Measurements from ENCODE around the gene CHRNE.

The CHRNE gene

GRCh38 chr17:4903051-4903818, at the start of gene CHRNE:
Gene CHRNE (minus strand): TSS chr17:4903098. CDS start chr17:4903063, 35 bp downstream.
- Histone ChIP-seq H2AFZ (ENCODE audit: low read depth) (no peak within 1 kb of the TSS), H3K4me3 (IDR thresholded peaks at IDR 0.05; ENCODE audit: insufficient read depth, low read depth, low read length) (no peak within 1 kb of the TSS), H3K36me3 (ENCODE audit: insufficient read depth) (no peaks in the 10 kb centered on the region), H3K4me1 (ENCODE audit: low read depth, poor library complexity, severe bottlenecking) (peaks cover 4% of the 10 kb centered on the region), H4K20me1 (ENCODE audit: insufficient read depth) (no peaks in the 10 kb centered on the region), H3K4me2 (peak within 1 kb of the TSS; percentile 30; the same call in 1 of the 2 replicates), H3K27ac (no peak within 1 kb of the TSS), H3K27me3 (ENCODE audit: insufficient read depth, low read depth) (no peaks in the 10 kb centered on the region), H3K79me2 (ENCODE audit: insufficient read depth, low read depth) (no peaks in the 10 kb centered on the region), H3K9ac (no peak within 1 kb of the TSS)
- peak; percentile 64 for TF ChIP-seq CTCF (conservative IDR thresholded peaks at IDR 0.05; ENCODE audit: low read depth, low read length)

- no peak overlapping the region for H3K4me3 ChIP-seq (IDR thresholded peaks at IDR 0.05; ENCODE audit: insufficient read depth, low read depth, low read length)
- H3K27me3 ChIP-seq (ENCODE audit: insufficient read depth, low read depth): no peaks in the 10 kb centered on the region
- no peaks in the 10 kb centered on the region for H3K4me1 ChIP-seq (ENCODE audit: low read depth, poor library complexity, severe bottlenecking)
- H4K20me1 ChIP-seq (ENCODE audit: insufficient read depth): no peaks in the 10 kb centered on the region
- no peaks in the 10 kb centered on the region for H3K36me3 ChIP-seq (ENCODE audit: insufficient read depth)
- H2AFZ ChIP-seq (ENCODE audit: low read depth): no peak overlapping the region
- no peak overlapping the region; the same call in 1 of the 2 replicates for H3K9ac ChIP-seq
- peak overlapping the region; percentile 51 for H3K4me2 ChIP-seq
- no peak overlapping the region; the same call in 1 of the 2 replicates for H3K27ac ChIP-seq
- H3K79me2 ChIP-seq (ENCODE audit: insufficient read depth, low read depth): peaks cover 6% of the 10 kb centered on the region; the same call in 1 of the 2 replicates
- TF ChIP-seq CTCF (conservative IDR thresholded peaks at IDR 0.05; ENCODE audit: low read depth, low read length): no peak
These were observed 48.6 kb upstream of the CHRNE start for GRCh38 chr17:4951486-4951885.

GRCh38 chr17:4950746-4951204, 47.9 kb upstream of the CHRNE start, which contains the start of gene ENO3:
Gene ENO3 (plus strand): TSS chr17:4951119. CDS start chr17:4951830, 711 bp downstream.
- H3K4me1 ChIP-seq (ENCODE audit: low read depth, poor library complexity, severe bottlenecking): no peaks in the 10 kb centered on the region
- no peaks in the 10 kb centered on the region for H3K27me3 ChIP-seq (ENCODE audit: insufficient read depth, low read depth)
- peak within 1 kb of the TSS; percentile 51 for H3K4me2 ChIP-seq
- H3K36me3 ChIP-seq (ENCODE audit: insufficient read depth): no peaks in the 10 kb centered on the region
- no peaks in the 10 kb centered on the region for H4K20me1 ChIP-seq (ENCODE audit: insufficient read depth)
- no peak within 1 kb of the TSS for H3K4me3 ChIP-seq (IDR thresholded peaks at IDR 0.05; ENCODE audit: insufficient read depth, low read depth, low read length)
- no peak for TF ChIP-seq CTCF (conservative IDR thresholded peaks at IDR 0.05; ENCODE audit: low read depth, low read length)
- H3K9ac ChIP-seq: peak within 1 kb of the TSS; percentile 66
- H3K79me2 ChIP-seq (ENCODE audit: insufficient read depth, low read depth): peaks cover 8% of the 10 kb centered on the region; the same call in 1 of the 2 replicates
- peak within 1 kb of the TSS; percentile 85 for H3K27ac ChIP-seq
- H2AFZ ChIP-seq (ENCODE audit: low read depth): no peak within 1 kb of the TSS

- peak overlapping the region; percentile 66 for H3K9ac ChIP-seq
- peak overlapping the region; percentile 85 for H3K27ac ChIP-seq
- no peaks in the 10 kb centered on the region for H3K36me3 ChIP-seq (ENCODE audit: insufficient read depth)
- no peak overlapping the region for H3K4me3 ChIP-seq (IDR thresholded peaks at IDR 0.05; ENCODE audit: insufficient read depth, low read depth, low read length)
- no peak overlapping the region for H2AFZ ChIP-seq (ENCODE audit: low read depth)
- H3K4me2 ChIP-seq: peak overlapping the region; percentile 51; the same call in 1 of the 2 replicates
- no peak for TF ChIP-seq CTCF (conservative IDR thresholded peaks at IDR 0.05; ENCODE audit: low read depth, low read length)
- H3K79me2 ChIP-seq (ENCODE audit: insufficient read depth, low read depth): peaks cover 8% of the 10 kb centered on the region; the same call in 1 of the 2 replicates
- no peaks in the 10 kb centered on the region for H4K20me1 ChIP-seq (ENCODE audit: insufficient read depth)
- H3K4me1 ChIP-seq (ENCODE audit: low read depth, poor library complexity, severe bottlenecking): no peaks in the 10 kb centered on the region
- H3K27me3 ChIP-seq (ENCODE audit: insufficient read depth, low read depth): no peaks in the 10 kb centered on the region
These were observed 47.3 kb upstream of the CHRNE start for GRCh38 chr17:4950075-4950745.
